DOHH2 (cell line): Measurements from ENCODE around the gene CRYGD.

Experiments used
- H3F3A ChIP-seq: fragments of 200-600 bp; sonication (generic), shearing (Covaris generic); 2 replicates; pipeline ENCODE4 v1.6.0; 2016; ENCODE audit warnings: antibody characterized with exemption, mild to moderate bottlenecking; ENCODE audit not compliant: control insufficient read depth, insufficient read depth
- H3K27ac ChIP-seq: fragments of 200-600 bp; sonication (generic); 2 replicates; pipeline ENCODE4 v1.5.1; 2014; ENCODE audit warnings: low read depth, mild to moderate bottlenecking, low read length, moderate library complexity
- H3K27me3 ChIP-seq: fragments of 200-600 bp; sonication (generic); 2 replicates; pipeline ENCODE4 v1.6.1; 2014; ENCODE audit warnings: mild to moderate bottlenecking, low read length, mixed read lengths; ENCODE audit not compliant: control insufficient read depth
- H3K36me3 ChIP-seq: fragments of 200-600 bp; sonication (generic); 2 replicates; pipeline ENCODE4 v1.6.1; 2014; ENCODE audit warnings: mild to moderate bottlenecking, low read length, moderate library complexity, mixed read lengths; ENCODE audit not compliant: control insufficient read depth
- H3K4me1 ChIP-seq: fragments of 200-600 bp; sonication (generic); 2 replicates; pipeline ENCODE4 v1.6.1; 2014; ENCODE audit warnings: mild to moderate bottlenecking, low read length, mixed read lengths; ENCODE audit not compliant: control insufficient read depth
- H3K4me2 ChIP-seq: fragments of 200-600 bp; sonication (generic); 2 replicates; pipeline ENCODE4 v1.6.0; 2014; ENCODE audit warnings: mild to moderate bottlenecking, low read length, moderate library complexity
- H3K4me3 ChIP-seq: fragments of 200-600 bp; sonication (generic); 2 replicates; pipeline ENCODE4 v1.5.1; 2014; ENCODE audit warnings: mild to moderate bottlenecking, low read length, mixed read lengths
- H3K79me2 ChIP-seq: fragments of 200-600 bp; sonication (generic); 2 replicates; pipeline ENCODE4 v1.6.1; 2014; ENCODE audit warnings: mild to moderate bottlenecking, low read length, mixed read lengths; ENCODE audit not compliant: control insufficient read depth
- H3K9me2 ChIP-seq: fragments of 200-600 bp; sonication (generic); replicated peaks from 2 replicates; pipeline ENCODE4 v1.6.1; 2014; ENCODE audit warnings: mild to moderate bottlenecking, low read length, mixed read lengths; ENCODE audit not compliant: control insufficient read depth
- H3K9me3 ChIP-seq: fragments of 200-600 bp; sonication (generic); 2 replicates; pipeline ENCODE4 v1.6.1; 2014; ENCODE audit warnings: antibody characterized with exemption, low read length, mixed read lengths; ENCODE audit not compliant: control insufficient read depth, insufficient read depth
- H4K20me1 ChIP-seq: fragments of 200-600 bp; sonication (generic); 2 replicates; pipeline ENCODE4 v1.6.0; 2014; ENCODE audit warnings: low read depth, mild to moderate bottlenecking, antibody characterized with exemption, low read length, moderate library complexity; ENCODE audit not compliant: control insufficient read depth, insufficient read depth
- CTCF ChIP-seq: fragments of 200-600 bp; sonication (generic); IDR thresholded peaks from one replicate; pipeline ENCODE4 v1.5.1; 2014; ENCODE audit warnings: antibody characterized with exemption, mild to moderate bottlenecking, low read depth, low read length; ENCODE audit not compliant: poor library complexity, severe bottlenecking
- EZH2phosphoT487 ChIP-seq: fragments of 200-600 bp; sonication (generic); IDR thresholded peaks from 2 replicates; pipeline ENCODE4 v1.6.1; 2017; ENCODE audit warnings: borderline replicate concordance, mild to moderate bottlenecking, antibody characterized with exemption, low read length, moderate library complexity, mixed read lengths

CRYGD gene

GRCh38 chr2:208098267-208098666 is 26.1 kb downstream of the CRYGD start:
- H3K27me3 ChIP-seq = peaks cover 11% of the 10 kb centered on the region; the same call in 1 of the 2 replicates
- no peaks in the 10 kb centered on the region for H3K9me3 ChIP-seq
- no peaks in the 10 kb centered on the region for H3K36me3 ChIP-seq
- H3K27ac ChIP-seq = no peak overlapping the region
- H3K4me3 ChIP-seq = no peak overlapping the region
- H3K79me2 ChIP-seq = no peaks in the 10 kb centered on the region
- H3K4me1 ChIP-seq = no peaks in the 10 kb centered on the region
- H3F3A ChIP-seq = no peaks in the 10 kb centered on the region
- H3K9me2 ChIP-seq = no peaks in the 10 kb centered on the region
- TF ChIP-seq CTCF (no peak), EZH2phosphoT487 (no peak)
- H4K20me1 ChIP-seq = no peaks in the 10 kb centered on the region
- H3K4me2 ChIP-seq = no peak overlapping the region

- Histone ChIP-seq H3F3A (no peaks in the 10 kb centered on the region), H3K36me3 (no peaks in the 10 kb centered on the region), H3K79me2 (no peaks in the 10 kb centered on the region), H4K20me1 (no peaks in the 10 kb centered on the region), H3K4me2 (no peak overlapping the region), H3K4me1 (no peaks in the 10 kb centered on the region), H3K9me3 (no peaks in the 10 kb centered on the region), H3K27me3 (peaks cover 11% of the 10 kb centered on the region; the same call in 1 of the 2 replicates), H3K9me2 (no peaks in the 10 kb centered on the region), H3K27ac (no peak overlapping the region), H3K4me3 (no peak overlapping the region)
- TF ChIP-seq EZH2phosphoT487 = no peak
- TF ChIP-seq CTCF = no peak
Observed at GRCh38 chr2:208097801-208098200, 26.5 kb downstream of the CRYGD start.

- H3K27ac ChIP-seq = no peak overlapping the region
- H3F3A ChIP-seq = no peaks in the 10 kb centered on the region
- H3K36me3 ChIP-seq = no peaks in the 10 kb centered on the region
- H3K4me1 ChIP-seq = no peaks in the 10 kb centered on the region
- H3K9me2 ChIP-seq = no peaks in the 10 kb centered on the region
- H4K20me1 ChIP-seq = no peaks in the 10 kb centered on the region
- no peak overlapping the region for H3K4me2 ChIP-seq
- no peak for TF ChIP-seq EZH2phosphoT487
- TF ChIP-seq CTCF = no peak
- H3K4me3 ChIP-seq = no peak overlapping the region
- no peaks in the 10 kb centered on the region for H3K79me2 ChIP-seq
- H3K9me3 ChIP-seq = no peaks in the 10 kb centered on the region
- peaks cover 11% of the 10 kb centered on the region; the same call in 1 of the 2 replicates for H3K27me3 ChIP-seq
Observed at GRCh38 chr2:208097313-208097712, 27.0 kb downstream of the CRYGD start.
